HEK293 (cell line): ENCODE results near the gene FBXW11.
A peak's percentile ranks its signal among the peaks of the same experiment; 100 is the strongest.

Experiments used
- GLI2 ChIP-seq: fragments of 450-650 bp; formaldehyde crosslinking; IDR thresholded peaks from 2 replicates; pipeline ENCODE4; 2017; ENCODE audit warnings: missing biosample characterization, missing genetic modification characterization, low read depth, borderline replicate concordance
- HOXD13 ChIP-seq: sonication (generic); formaldehyde crosslinking; IDR thresholded peaks from 2 replicates; pipeline ENCODE4 v1.8.0; 2022; ENCODE audit warnings: missing genetic modification reagents, borderline replicate concordance
- KLF17 ChIP-seq: fragments of 450-650 bp; formaldehyde crosslinking; IDR thresholded peaks from 2 replicates; pipeline ENCODE4 v1.5.1; 2016; ENCODE audit warnings: missing biosample characterization, missing genetic modification characterization
- MZF1 ChIP-seq: fragments of 450-650 bp; formaldehyde crosslinking; IDR thresholded peaks from 2 replicates; pipeline ENCODE4 v1.5.1; 2017; ENCODE audit warnings: missing biosample characterization, missing genetic modification characterization, borderline replicate concordance
- OVOL3 ChIP-seq: fragments of 450-650 bp; formaldehyde crosslinking; IDR thresholded peaks from 2 replicates; pipeline ENCODE4 v1.5.1; 2016; ENCODE audit warnings: missing biosample characterization, missing genetic modification characterization
- PBX3 ChIP-seq: sonication (generic); formaldehyde crosslinking; IDR thresholded peaks from 2 replicates; pipeline ENCODE4 v1.8.1; 2022; ENCODE audit warnings: mild to moderate bottlenecking, moderate library complexity, missing genetic modification reagents
- PRDM1 ChIP-seq: fragments of 450-650 bp; formaldehyde crosslinking; IDR thresholded peaks from 2 replicates; pipeline ENCODE4; 2016; ENCODE audit warnings: missing biosample characterization, missing genetic modification characterization
- SP3 ChIP-seq: fragments of 450-650 bp; formaldehyde crosslinking; IDR thresholded peaks from 2 replicates; pipeline ENCODE4 v1.5.1; 2016; ENCODE audit warnings: missing biosample characterization, missing genetic modification characterization
- SP7 ChIP-seq: fragments of 450-650 bp; formaldehyde crosslinking; IDR thresholded peaks from 2 replicates; pipeline ENCODE4 v1.5.1; 2016; ENCODE audit warnings: missing biosample characterization, missing genetic modification characterization
- YY1 ChIP-seq: fragments of 450-650 bp; formaldehyde crosslinking; IDR thresholded peaks from 2 replicates; pipeline ENCODE4 v1.5.1; 2018; ENCODE audit warnings: missing biosample characterization, missing genetic modification characterization
- ZBTB10 ChIP-seq: fragments of 450-650 bp; formaldehyde crosslinking; IDR thresholded peaks from 2 replicates; pipeline ENCODE4 v1.5.1; 2016; ENCODE audit warnings: missing biosample characterization, missing genetic modification characterization
- ZBTB44 ChIP-seq: fragments of 450-650 bp; IDR thresholded peaks from 2 replicates; pipeline ENCODE4 v1.5.1; 2018; ENCODE audit warnings: missing biosample characterization, mild to moderate bottlenecking, missing genetic modification characterization
- ZFHX2 ChIP-seq: fragments of 450-650 bp; formaldehyde crosslinking; conservative IDR thresholded peaks from 2 replicates; pipeline ENCODE4 v1.5.1; 2016; ENCODE audit warnings: missing biosample characterization, missing genetic modification characterization
- ZFP3 ChIP-seq: fragments of 450-650 bp; formaldehyde crosslinking; IDR thresholded peaks from 2 replicates; pipeline ENCODE4 v1.5.1; 2016; ENCODE audit warnings: low read depth, missing biosample characterization, missing genetic modification characterization
- ZIC2 ChIP-seq: fragments of 450-650 bp; formaldehyde crosslinking; IDR thresholded peaks from 2 replicates; pipeline ENCODE4 v1.5.1; 2016; ENCODE audit warnings: missing biosample characterization, missing genetic modification characterization
- ZNF10 ChIP-seq: fragments of 450-650 bp; formaldehyde crosslinking; IDR thresholded peaks from 2 replicates; pipeline ENCODE4 v1.5.1; 2017; ENCODE audit warnings: missing biosample characterization, missing genetic modification characterization
- ZNF133 ChIP-seq: fragments of 450-650 bp; formaldehyde crosslinking; IDR thresholded peaks from 2 replicates; pipeline ENCODE4 v1.5.1; 2016; ENCODE audit warnings: missing biosample characterization, missing genetic modification characterization
- ZNF19 ChIP-seq: fragments of 450-650 bp; formaldehyde crosslinking; IDR thresholded peaks from 2 replicates; pipeline ENCODE4; 2016; ENCODE audit warnings: missing biosample characterization, missing genetic modification characterization, low read depth
- ZNF202 ChIP-seq: fragments of 450-650 bp; formaldehyde crosslinking; IDR thresholded peaks from 2 replicates; pipeline ENCODE4 v1.5.1; 2016; ENCODE audit warnings: missing biosample characterization, missing genetic modification characterization, borderline replicate concordance
- ZNF239 ChIP-seq: fragments of 450-650 bp; formaldehyde crosslinking; IDR thresholded peaks from 2 replicates; pipeline ENCODE4 v1.5.1; 2016; ENCODE audit warnings: missing biosample characterization, missing genetic modification characterization
- ZNF292 ChIP-seq: fragments of 450-650 bp; formaldehyde crosslinking; IDR thresholded peaks from 2 replicates; pipeline ENCODE4 v1.5.1; 2016; ENCODE audit warnings: low read depth, missing biosample characterization, missing genetic modification characterization, borderline replicate concordance
- ZNF335 ChIP-seq: fragments of 450-650 bp; formaldehyde crosslinking; conservative IDR thresholded peaks from 2 replicates; pipeline ENCODE4 v1.5.1; 2016; ENCODE audit warnings: missing biosample characterization, missing genetic modification characterization
- ZNF366 ChIP-seq: fragments of 450-650 bp; formaldehyde crosslinking; conservative IDR thresholded peaks from 2 replicates; pipeline ENCODE4 v1.5.1; 2016; ENCODE audit warnings: missing biosample characterization, missing genetic modification characterization
- ZNF404 ChIP-seq: fragments of 450-650 bp; formaldehyde crosslinking; IDR thresholded peaks from 2 replicates; pipeline ENCODE4 v1.5.1; 2017; ENCODE audit warnings: missing biosample characterization, missing genetic modification characterization
- ZNF571 ChIP-seq: fragments of 450-650 bp; formaldehyde crosslinking; IDR thresholded peaks from 2 replicates; pipeline ENCODE4 v1.5.0; 2017; ENCODE audit warnings: missing biosample characterization, missing genetic modification characterization
- ZNF585B ChIP-seq: fragments of 450-650 bp; formaldehyde crosslinking; IDR thresholded peaks from 2 replicates; pipeline ENCODE4 v1.5.1; 2016; ENCODE audit warnings: missing biosample characterization, missing genetic modification characterization
- ZNF621 ChIP-seq: fragments of 450-650 bp; formaldehyde crosslinking; IDR thresholded peaks from 2 replicates; pipeline ENCODE4 v1.5.1; 2017; ENCODE audit warnings: missing biosample characterization, missing genetic modification characterization
- ZNF626 ChIP-seq: fragments of 450-650 bp; sonication (Bioruptor Pico); formaldehyde crosslinking; IDR thresholded peaks from 2 replicates; pipeline ENCODE4 v1.5.1; 2018; ENCODE audit warnings: missing biosample characterization, missing genetic modification characterization, inconsistent platforms
- ZNF658 ChIP-seq: fragments of 450-650 bp; formaldehyde crosslinking; IDR thresholded peaks from 2 replicates; pipeline ENCODE4; 2016; ENCODE audit warnings: missing biosample characterization, missing genetic modification characterization
- ZNF701 ChIP-seq: fragments of 450-650 bp; formaldehyde crosslinking; IDR thresholded peaks from 2 replicates; pipeline ENCODE4 v1.5.1; 2016; ENCODE audit warnings: missing biosample characterization, missing genetic modification characterization
- ZNF707 ChIP-seq: fragments of 450-650 bp; formaldehyde crosslinking; IDR thresholded peaks from 2 replicates; pipeline ENCODE4 v1.5.1; 2016; ENCODE audit warnings: missing biosample characterization, missing genetic modification characterization
- ZNF843 ChIP-seq: fragments of 450-650 bp; formaldehyde crosslinking; IDR thresholded peaks from 2 replicates; pipeline ENCODE4 v1.5.1; 2016; ENCODE audit warnings: missing biosample characterization, missing genetic modification characterization
- ZSCAN16 ChIP-seq: fragments of 450-650 bp; formaldehyde crosslinking; IDR thresholded peaks from 2 replicates; pipeline ENCODE4 v1.5.1; 2016; ENCODE audit warnings: missing biosample characterization, missing genetic modification characterization
- ZSCAN23 ChIP-seq: fragments of 450-650 bp; formaldehyde crosslinking; IDR thresholded peaks from 2 replicates; pipeline ENCODE4 v1.5.1; 2016; ENCODE audit warnings: missing biosample characterization, missing genetic modification characterization

The FBXW11 gene

GRCh38 chr5:172007175-172008110, 1.0 kb upstream of the FBXW11 start (continued):
- TF ChIP-seq ZBTB10 (tag by site-specific recombination) (0 out of 2 replicates have a peak, but pooled peaks have one; percentile 22), SP3 (tag by site-specific recombination) (no peak), OVOL3 (tag by site-specific recombination) (no peak), YY1 (no peak), ZFP3 (tag by site-specific recombination) (no peak), ZBTB44 (tag by site-specific recombination) (no peak), ZFHX2 (tag by site-specific recombination) (no peak), PBX3 (CRISPR knock-in tag) (no peak), ZNF658 (tag by site-specific recombination) (no peak), ZNF19 (tag by site-specific recombination) (no peak), ZNF366 (tag by site-specific recombination) (0 out of 2 replicates have a peak, but pooled peaks have one; percentile 9), ZNF202 (tag by site-specific recombination) (no peak), GLI2 (no peak), SP7 (tag by site-specific recombination) (no peak), ZNF239 (no peak), ZNF585B (tag by site-specific recombination) (no peak), ZNF626 (tag by site-specific recombination) (no peak), ZNF621 (tag by site-specific recombination) (no peak), ZNF404 (no peak), HOXD13 (no peak), ZIC2 (tag by site-specific recombination) (no peak), MZF1 (tag by site-specific recombination) (no peak), ZNF133 (tag by site-specific recombination) (peak; percentile 33; the same call in 1 of the 2 replicates), ZSCAN16 (tag by site-specific recombination) (no peak; the same call in none of the 2 replicates), ZNF843 (tag by site-specific recombination) (no peak), ZNF701 (tag by site-specific recombination) (no peak), ZNF707 (tag by site-specific recombination) (no peak), ZNF10 (no peak), ZNF335 (tag by site-specific recombination) (peak; percentile 20; the same call in 1 of the 2 replicates), ZSCAN23 (peak; percentile 80; the same call in 1 of the 2 replicates), ZNF571 (tag by site-specific recombination) (no peak), ZNF292 (tag by site-specific recombination) (no peak), PRDM1 (tag by site-specific recombination) (0 out of 2 replicates have a peak, but pooled peaks have one; percentile 30), KLF17 (tag by site-specific recombination) (no peak)
